Measurements from ENCODE around the gene RANBP1.
A peak's percentile ranks its signal among the peaks of the same experiment; 100 is the strongest.

The RANBP1 gene

GRCh38 chr22:20089226-20089976, 26.5 kb upstream of the RANBP1 start:
- DNase-seq, result no peak

GRCh38 chr22:20089977-20090729, 25.8 kb upstream of the RANBP1 start:
- DNase-seq, result peak in 1 of 5 experiments; percentile 54

DNA sequence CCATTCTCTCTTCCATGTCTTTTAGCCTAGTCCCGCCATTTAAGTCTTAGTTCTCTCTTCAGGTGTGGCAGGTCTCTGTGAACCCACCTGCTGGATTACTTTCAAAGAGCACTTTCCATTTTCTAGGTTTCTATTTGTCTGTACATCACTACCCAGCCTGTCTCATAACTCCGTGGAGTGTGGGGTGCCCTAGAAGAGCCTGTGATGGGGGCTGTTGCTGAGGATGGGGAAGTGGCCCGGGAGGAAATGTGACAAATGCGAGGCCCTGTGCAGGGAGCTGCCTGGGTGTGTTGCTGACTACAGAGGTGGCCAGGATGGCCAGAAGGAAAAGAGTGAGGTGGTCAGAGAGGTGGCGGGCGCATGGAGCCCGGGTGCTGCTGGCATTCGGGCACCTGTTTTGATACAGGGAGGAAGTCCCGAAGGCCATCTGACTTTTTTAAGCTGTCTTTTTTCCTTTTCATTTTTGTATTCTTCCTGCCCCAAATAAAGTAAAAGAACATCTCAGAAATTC, 25.1 kb upstream of the RANBP1 start:
- DNase-seq, result peak in 1 of 5 experiments; percentile 21

DNA sequence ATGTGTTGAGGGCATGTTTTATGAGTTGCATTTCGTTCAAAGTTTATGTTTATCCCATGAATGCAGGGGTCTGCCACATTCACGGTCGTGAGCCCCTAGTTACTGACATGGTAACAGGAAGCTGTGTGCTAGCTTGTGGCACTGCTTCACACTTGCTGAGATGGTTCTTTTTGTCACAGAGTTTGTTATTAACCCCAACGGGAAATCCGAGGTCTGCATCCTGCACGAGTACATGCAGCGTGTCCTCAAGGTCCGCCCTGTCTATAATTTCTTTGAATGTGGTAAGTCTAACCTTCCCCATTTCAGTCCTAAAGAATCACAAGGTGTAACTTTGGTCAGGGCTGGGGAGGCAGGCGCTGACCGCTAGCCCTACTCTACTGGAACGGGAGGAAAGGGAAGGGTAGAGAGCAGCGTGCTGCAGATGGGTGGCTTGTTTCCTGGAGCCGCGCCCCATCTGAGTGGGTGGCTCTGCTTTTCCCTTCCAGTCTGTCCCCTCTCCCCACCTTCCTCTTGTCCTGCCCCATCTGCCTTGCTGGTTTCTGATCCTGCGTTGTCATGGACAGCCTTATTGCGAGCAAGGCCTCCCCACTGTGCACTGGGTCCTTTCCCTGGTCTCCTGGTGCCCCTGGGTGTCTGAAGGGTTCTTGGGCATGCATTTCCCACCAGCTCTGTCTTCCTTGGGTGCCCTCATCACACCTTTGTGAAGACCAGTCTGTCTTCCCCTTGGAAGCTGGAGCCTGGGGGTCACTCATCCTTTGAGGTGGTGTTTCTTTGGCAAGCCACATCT, 24.0 kb upstream of the RANBP1 start:
- peak in 2 of 5 experiments; percentile 37 to 67 for DNase-seq

DNA sequence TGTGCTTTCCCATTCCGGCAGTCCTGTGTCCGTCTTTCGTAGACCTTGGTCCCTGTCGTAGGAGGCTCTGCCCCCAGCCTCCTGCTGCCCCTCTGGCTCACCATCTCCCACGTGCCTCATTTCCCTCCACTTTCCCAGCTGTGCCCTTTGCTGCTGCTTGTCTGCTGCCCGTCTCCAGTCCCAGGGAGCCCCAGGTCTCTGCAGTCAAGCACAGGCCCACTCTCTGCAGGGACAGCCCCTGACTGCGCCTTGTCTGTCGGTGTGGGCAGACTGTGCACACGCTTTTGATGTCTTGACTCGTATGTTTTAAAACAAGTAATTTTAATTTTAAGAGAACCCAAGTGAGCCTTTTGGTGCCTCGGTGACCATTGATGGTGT, 23.4 kb upstream of the RANBP1 start:
- no peak for DNase-seq

- no peak for DNase-seq
Observed at GRCh38 chr22:20093418-20094196, 22.3 kb upstream of the RANBP1 start.

DNA sequence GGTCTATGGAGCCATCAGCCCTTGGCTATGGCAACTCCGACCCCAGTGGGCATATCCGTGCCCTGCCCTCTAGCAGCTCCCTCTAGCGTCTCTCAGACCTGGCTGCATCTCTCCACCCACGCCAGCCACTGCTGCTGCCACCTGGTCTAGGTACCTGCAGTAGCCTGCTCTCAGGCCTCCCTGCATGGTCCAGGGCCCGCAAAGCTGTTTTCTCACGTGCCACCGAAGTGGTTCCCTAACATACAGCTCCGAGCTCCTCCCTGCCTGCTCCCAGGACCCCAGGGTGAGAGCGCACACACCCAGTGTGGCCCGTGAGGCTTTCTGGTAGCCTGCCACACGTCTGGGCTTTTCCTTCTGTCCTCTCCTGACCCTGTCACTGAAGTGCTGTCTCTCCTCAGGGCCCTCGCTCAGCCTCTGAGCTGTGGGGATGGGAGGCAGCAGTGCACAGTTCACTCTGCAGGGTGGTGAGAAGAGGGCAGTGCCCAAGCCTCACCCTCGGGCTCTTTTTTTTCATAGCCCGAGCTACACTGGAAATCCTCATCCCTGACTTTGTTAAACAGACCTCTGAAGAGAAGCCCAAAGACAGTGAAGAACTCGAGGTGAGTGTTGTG, 21.6 kb upstream of the RANBP1 start:
- no peak for DNase-seq

- DNase-seq, result peak in 1 of 5 experiments; percentile 19
Observed at GRCh38 chr22:20095521-20095920, 20.4 kb upstream of the RANBP1 start.

- no peak for DNase-seq
Observed at GRCh38 chr22:20096574-20097420, 19.1 kb upstream of the RANBP1 start.

DNA sequence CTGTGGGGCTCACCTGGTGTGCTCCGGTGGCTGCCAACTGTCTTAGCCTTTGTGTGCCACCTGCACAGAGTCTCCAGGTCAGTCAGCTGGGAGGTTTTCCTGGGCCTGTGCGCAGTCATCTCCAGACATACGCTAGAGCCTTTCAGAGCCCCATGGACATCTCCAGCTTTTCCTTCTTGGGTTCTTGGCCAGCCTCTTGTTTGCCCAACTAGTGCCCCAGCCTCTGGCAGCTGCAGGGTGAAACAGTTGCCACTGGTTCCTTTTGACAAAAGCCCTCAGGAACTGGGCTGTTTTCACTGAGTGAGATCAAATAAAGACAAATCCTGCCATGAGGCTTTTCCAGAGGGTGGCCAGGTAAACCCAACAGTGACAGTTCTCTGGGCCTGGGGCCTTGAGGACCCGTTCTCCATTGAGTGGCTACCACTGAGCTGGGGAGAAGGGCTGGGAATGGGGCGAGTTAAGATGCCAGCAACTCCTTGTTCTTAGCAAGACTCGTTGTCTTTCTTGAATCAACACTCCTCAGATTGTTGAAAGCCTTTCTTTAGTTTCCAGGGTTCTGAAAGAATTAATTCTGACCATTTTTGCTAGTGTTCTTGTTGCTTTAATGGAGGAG, 16.7 kb upstream of the RANBP1 start:
- no peak for DNase-seq

DNA sequence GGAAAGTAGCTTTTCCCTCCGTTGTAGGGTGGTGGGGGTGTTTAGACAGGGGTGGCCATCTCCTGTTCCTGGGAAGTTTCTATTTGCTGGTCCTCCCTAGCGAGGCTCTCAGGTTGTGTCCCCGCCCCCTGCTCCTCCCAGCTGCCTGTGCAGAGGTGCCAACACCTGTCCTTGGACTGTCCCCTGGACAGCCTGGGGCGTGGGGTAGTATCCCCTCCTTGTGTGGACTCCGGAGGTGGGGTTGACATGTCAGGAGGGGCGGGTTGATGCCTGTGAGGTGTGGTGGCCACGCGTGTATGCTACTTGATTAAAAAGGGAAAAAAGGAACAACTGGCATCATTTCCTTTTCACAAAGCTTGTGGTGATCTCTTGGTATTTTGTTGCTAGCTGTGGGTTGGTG, 14.3 kb upstream of the RANBP1 start:
- no peak for DNase-seq

- no peak for DNase-seq
Observed at GRCh38 chr22:20102203-20102780, 13.6 kb upstream of the RANBP1 start.

- no peak for DNase-seq
Observed at GRCh38 chr22:20105456-20106204, 10.3 kb upstream of the RANBP1 start.

DNA sequence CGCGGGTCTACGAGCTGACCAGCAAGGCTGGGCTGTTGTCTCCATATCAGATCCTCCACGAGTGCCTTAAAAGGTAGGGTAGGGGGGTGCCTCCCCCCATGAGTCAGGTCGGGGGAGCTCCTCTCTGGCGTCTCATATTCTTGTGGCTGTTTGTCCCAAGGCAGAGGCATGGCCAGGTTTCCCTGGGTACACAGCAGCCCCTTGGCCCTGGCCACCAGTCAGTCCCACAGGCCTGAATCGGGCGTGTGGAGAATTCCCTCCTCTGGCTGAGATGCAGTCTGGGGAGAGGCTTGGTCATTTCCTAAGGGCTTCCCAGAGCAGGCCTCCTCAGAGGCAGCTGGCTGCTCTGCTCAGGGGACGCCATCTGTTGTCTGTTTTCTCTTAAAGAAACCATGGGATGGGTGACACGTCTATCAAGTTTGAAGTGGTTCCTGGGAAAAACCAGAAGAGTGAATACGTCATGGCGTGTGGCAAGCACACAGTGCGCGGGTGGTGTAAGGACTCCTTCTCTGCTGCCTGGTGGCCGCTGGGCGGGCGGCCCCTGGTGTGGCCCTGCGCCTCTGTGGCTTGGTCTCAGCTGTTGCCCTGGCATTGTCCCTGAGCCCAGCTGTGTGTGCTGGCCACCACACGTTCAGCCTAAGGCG, 9.6 kb upstream of the RANBP1 start:
- DNase-seq, result no peak

GRCh38 chr22:20106849-20107237, 9.1 kb upstream of the RANBP1 start:
- DNase-seq, result no peak

GRCh38 chr22:20107471-20107901, 8.4 kb upstream of the RANBP1 start:
- no peak for DNase-seq

GRCh38 chr22:20107951-20108756, 7.8 kb upstream of the RANBP1 start:
- no peak for DNase-seq

DNA sequence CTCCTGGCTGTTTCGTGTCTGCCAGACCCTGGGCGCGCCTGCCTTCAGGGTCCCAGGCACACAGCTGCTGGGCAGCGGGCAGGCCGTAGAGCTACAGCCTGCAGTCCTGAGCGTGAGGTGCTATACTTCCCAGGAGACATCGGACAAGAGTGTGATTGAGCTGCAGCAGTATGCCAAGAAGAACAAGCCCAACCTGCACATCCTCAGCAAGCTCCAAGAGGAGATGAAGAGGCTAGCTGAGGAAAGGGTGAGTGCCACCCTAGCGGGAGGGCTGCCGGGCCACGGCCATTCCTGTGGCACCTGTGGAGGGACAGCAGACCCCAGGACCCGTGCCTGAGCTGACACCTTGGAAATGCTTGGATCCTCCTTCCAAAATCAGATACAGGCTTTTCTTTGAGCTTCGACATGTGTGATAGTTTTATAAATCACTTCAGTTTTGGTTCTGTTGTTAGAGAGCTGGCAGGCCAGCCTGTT, 7.1 kb upstream of the RANBP1 start:
- no peak for DNase-seq

Data from T-helper 2 cell (primary cell).